ENCODE data around the gene F5. TPM values are rescaled to one million over a fixed set of nuclear protein-coding genes. Genes with fewer than 3 reads are reported as not detected.

The F5 gene
- total and polyA plus RNA-seq, 2 donors (not counting 1 experiment from before 2014, with no cell fraction given) = under 0.01 TPM; not detected in 1

GRCh38 chr1:169590932-169591331, 4.7 kb upstream of the F5 start:
- DNase-seq (ENCODE audit: low read depth in 2 of 2) = no peak
- Histone ChIP-seq H4K20me1 (ENCODE audit: control insufficient read depth, extremely low read depth, insufficient read depth, low read length) (no peaks in the 10 kb centered on the region), H3K9ac (ENCODE audit: insufficient read depth, low read length) (no peak overlapping the region), H3K9me3 (ENCODE audit: control insufficient read depth, insufficient read depth, low read depth, low read length) (no peaks in the 10 kb centered on the region), H3K79me2 (ENCODE audit: control insufficient read depth, insufficient read depth, low read length) (no peaks in the 10 kb centered on the region), H3K4me1 (ENCODE audit: control insufficient read depth, extremely low read depth, insufficient read depth, low read length) (no peaks in the 10 kb centered on the region), H2AFZ (ENCODE audit: low read length) (no peak overlapping the region), H3K27me3 (ENCODE audit: control insufficient read depth, insufficient read depth, low read length) (no peaks in the 10 kb centered on the region), H3K27ac (ENCODE audit: insufficient read depth, low read length) (no peak overlapping the region), H3K4me2 (ENCODE audit: extremely low read depth, insufficient read depth, low read length) (no peak overlapping the region), H3K36me3 (ENCODE audit: control insufficient read depth, insufficient read depth, low read length) (no peaks in the 10 kb centered on the region), H3K4me3 (replicated peaks in 1 of 4; ENCODE audit: control extremely low read depth in 1 of 4, insufficient read depth in 1 of 4, low read depth in 3 of 4, low read length in 4 of 4) (no peak overlapping the region)
- TF ChIP-seq EZH2 (IDR thresholded peaks at IDR 0.05; ENCODE audit: low read length, missing control alignments) = no peak
- TF ChIP-seq, protein P1, sequence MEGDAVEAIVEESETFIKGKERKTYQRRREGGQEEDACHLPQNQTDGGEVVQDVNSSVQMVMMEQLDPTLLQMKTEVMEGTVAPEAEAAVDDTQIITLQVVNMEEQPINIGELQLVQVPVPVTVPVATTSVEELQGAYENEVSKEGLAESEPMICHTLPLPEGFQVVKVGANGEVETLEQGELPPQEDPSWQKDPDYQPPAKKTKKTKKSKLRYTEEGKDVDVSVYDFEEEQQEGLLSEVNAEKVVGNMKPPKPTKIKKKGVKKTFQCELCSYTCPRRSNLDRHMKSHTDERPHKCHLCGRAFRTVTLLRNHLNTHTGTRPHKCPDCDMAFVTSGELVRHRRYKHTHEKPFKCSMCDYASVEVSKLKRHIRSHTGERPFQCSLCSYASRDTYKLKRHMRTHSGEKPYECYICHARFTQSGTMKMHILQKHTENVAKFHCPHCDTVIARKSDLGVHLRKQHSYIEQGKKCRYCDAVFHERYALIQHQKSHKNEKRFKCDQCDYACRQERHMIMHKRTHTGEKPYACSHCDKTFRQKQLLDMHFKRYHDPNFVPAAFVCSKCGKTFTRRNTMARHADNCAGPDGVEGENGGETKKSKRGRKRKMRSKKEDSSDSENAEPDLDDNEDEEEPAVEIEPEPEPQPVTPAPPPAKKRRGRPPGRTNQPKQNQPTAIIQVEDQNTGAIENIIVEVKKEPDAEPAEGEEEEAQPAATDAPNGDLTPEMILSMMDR (conservative IDR thresholded peaks at IDR 0.05 in 1 of 2, IDR thresholded peaks at IDR 0.05 in 1 of 2; ENCODE audit: low read depth in 1 of 2, low read length in 2 of 2) = no peak

DNA sequence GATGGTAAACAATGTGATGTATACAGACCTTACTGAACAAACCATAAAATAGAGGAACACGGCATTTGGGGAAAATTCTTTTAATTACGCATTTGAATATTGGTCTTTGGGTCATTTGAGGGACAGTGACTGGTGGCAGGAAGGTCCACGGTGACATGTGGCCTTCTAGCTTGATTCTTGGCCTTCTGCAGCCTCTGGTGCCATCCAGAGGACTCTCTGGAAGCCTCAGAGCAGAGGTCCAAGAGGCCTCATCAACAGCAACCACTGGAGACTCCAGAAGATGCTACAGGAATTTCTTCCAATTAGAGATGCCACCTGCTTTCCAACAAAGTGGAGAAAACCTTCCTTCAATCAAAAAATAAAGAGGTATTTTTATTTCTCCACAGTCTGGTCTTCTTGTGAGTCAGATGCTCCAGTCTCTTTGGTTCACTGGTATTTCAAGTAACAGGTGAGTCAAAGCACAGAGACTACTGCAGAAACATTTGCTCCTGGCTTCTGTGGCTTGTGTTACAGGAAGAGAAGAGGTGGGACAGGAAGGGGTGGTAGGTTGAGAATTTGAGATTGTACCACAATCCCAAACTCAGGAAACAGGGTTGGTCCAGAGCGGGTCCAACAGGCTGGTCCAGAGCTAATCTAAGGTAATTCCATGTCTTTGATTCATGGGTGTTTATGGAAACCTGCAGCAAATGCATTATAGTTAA, 2.7 kb upstream of the F5 start:
- H3K4me1 ChIP-seq (ENCODE audit: control insufficient read depth, extremely low read depth, insufficient read depth, low read length) = no peaks in the 10 kb centered on the region
- H3K79me2 ChIP-seq (ENCODE audit: control insufficient read depth, insufficient read depth, low read length) = no peaks in the 10 kb centered on the region
- H3K4me2 ChIP-seq (ENCODE audit: extremely low read depth, insufficient read depth, low read length) = no peak overlapping the region
- no peak overlapping the region for H2AFZ ChIP-seq (ENCODE audit: low read length)
- no peaks in the 10 kb centered on the region for H3K36me3 ChIP-seq (ENCODE audit: control insufficient read depth, insufficient read depth, low read length)
- H3K9ac ChIP-seq (ENCODE audit: insufficient read depth, low read length) = no peak overlapping the region
- no peaks in the 10 kb centered on the region for H3K9me3 ChIP-seq (ENCODE audit: control insufficient read depth, insufficient read depth, low read depth, low read length)
- no peaks in the 10 kb centered on the region for H3K27me3 ChIP-seq (ENCODE audit: control insufficient read depth, insufficient read depth, low read length)
- no peak overlapping the region for H3K4me3 ChIP-seq (replicated peaks in 1 of 4; ENCODE audit: control extremely low read depth in 1 of 4, insufficient read depth in 1 of 4, low read depth in 3 of 4, low read length in 4 of 4)
- TF ChIP-seq, protein P1 (conservative IDR thresholded peaks at IDR 0.05 in 1 of 2, IDR thresholded peaks at IDR 0.05 in 1 of 2; ENCODE audit: low read depth in 1 of 2, low read length in 2 of 2) = no peak
- no peak for TF ChIP-seq EZH2 (IDR thresholded peaks at IDR 0.05; ENCODE audit: low read length, missing control alignments)
- H4K20me1 ChIP-seq (ENCODE audit: control insufficient read depth, extremely low read depth, insufficient read depth, low read length) = no peaks in the 10 kb centered on the region
- no peak overlapping the region for H3K27ac ChIP-seq (ENCODE audit: insufficient read depth, low read length)
- DNase-seq (ENCODE audit: low read depth in 2 of 2) = no peak

DNA sequence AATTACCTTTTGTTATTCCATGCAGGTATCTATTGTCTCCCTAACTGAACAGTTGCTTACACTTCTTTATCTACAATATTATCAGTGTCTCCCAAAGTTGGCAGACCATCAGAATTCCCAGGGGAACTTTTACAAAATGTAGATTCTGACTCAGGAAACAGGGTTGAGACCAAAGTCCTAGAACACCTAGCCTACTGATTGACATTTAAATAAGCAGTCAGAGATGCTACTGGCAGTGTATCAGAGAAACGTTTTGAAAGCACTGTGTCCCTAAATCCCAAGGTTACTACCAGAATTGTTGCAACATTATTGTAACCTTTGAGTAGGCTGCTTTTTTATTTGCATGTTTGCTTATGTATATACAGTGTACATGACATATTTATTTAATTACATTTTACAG, 1.8 kb upstream of the F5 start:
- no peak overlapping the region for H2AFZ ChIP-seq (ENCODE audit: low read length)
- no peaks in the 10 kb centered on the region for H3K27me3 ChIP-seq (ENCODE audit: control insufficient read depth, insufficient read depth, low read length)
- no peak overlapping the region for H3K4me3 ChIP-seq (replicated peaks in 1 of 4; ENCODE audit: control extremely low read depth in 1 of 4, insufficient read depth in 1 of 4, low read depth in 3 of 4, low read length in 4 of 4)
- H3K4me2 ChIP-seq (ENCODE audit: extremely low read depth, insufficient read depth, low read length) = no peak overlapping the region
- H3K9ac ChIP-seq (ENCODE audit: insufficient read depth, low read length) = no peak overlapping the region
- no peaks in the 10 kb centered on the region for H3K36me3 ChIP-seq (ENCODE audit: control insufficient read depth, insufficient read depth, low read length)
- no peaks in the 10 kb centered on the region for H4K20me1 ChIP-seq (ENCODE audit: control insufficient read depth, extremely low read depth, insufficient read depth, low read length)
- no peaks in the 10 kb centered on the region for H3K4me1 ChIP-seq (ENCODE audit: control insufficient read depth, extremely low read depth, insufficient read depth, low read length)
- no peaks in the 10 kb centered on the region for H3K79me2 ChIP-seq (ENCODE audit: control insufficient read depth, insufficient read depth, low read length)
- DNase-seq (ENCODE audit: low read depth in 2 of 2) = no peak
- H3K9me3 ChIP-seq (ENCODE audit: control insufficient read depth, insufficient read depth, low read depth, low read length) = no peaks in the 10 kb centered on the region
- TF ChIP-seq EZH2 (IDR thresholded peaks at IDR 0.05; ENCODE audit: low read length, missing control alignments) = no peak
- TF ChIP-seq, protein P1 (conservative IDR thresholded peaks at IDR 0.05 in 1 of 2, IDR thresholded peaks at IDR 0.05 in 1 of 2; ENCODE audit: low read depth in 1 of 2, low read length in 2 of 2) = no peak
- H3K27ac ChIP-seq (ENCODE audit: insufficient read depth, low read length) = no peak overlapping the region
